Measurements from ENCODE around the gene SNX4.

DNA sequence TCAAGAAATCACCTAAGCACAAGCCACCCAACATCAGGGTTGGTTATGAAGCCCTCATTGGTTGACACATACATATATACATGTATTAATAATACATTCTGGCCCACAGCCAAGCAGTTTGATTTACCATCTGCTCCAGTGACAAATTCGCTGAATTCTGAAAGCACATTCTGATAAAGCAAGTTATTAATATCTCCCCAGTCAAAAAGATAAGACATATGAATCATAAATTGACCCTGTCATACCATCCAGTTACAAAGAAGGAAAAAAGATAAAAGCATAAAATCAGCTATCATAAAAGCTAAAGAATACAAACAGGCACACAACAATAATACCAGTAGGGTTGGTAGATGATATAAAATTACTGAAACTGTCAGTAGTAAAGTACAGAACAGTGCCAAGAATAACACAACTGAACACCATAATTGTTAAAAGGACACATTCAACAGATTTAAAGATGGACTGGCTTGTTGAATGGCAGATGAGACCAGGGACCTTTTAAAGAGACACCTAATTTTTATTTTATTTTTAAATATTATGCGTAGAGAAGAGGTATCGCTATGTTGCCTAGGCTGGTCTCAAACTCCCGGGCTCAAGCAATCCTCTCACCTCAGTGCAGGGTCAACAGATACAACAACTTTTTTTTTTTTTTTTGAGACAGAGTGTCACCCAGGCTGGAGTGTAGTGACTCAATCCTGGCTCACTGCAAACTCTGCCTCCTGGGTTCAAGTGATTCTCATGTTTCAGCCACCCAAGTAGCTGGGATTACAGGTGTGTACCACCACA, 7.7 kb downstream of the SNX4 start:
- TF ChIP-seq CTCF (IDR thresholded peaks at IDR 0.05; ENCODE audit: low read depth, low read length), result no peak
- TF ChIP-seq POLR2A (IDR thresholded peaks at IDR 0.05; ENCODE audit: extremely low read depth, insufficient read length), result no peak

Measured in NB4 (cell line).